HepG2 (cell line): Measurements from ENCODE around the gene DDAH2. TPM values are rescaled to one million over a fixed set of nuclear protein-coding genes. Genes with fewer than 3 reads are reported as not detected.

Source experiments
- ARNTL ChIP-seq: sonication (generic); formaldehyde crosslinking; IDR thresholded peaks from 2 replicates; pipeline ENCODE4 v1.4.0; 2020; ENCODE audit warnings: mild to moderate bottlenecking, missing genetic modification reagents
- CEBPB ChIP-seq: IDR thresholded peaks from 2 replicates; pipeline ENCODE4 v1.6.1; 2011; ENCODE audit warnings: low read depth, low read length, improper control_type of control experiment, borderline replicate concordance
- DNMT1 ChIP-seq: sonication (generic); formaldehyde crosslinking; IDR thresholded peaks from 2 replicates; pipeline ENCODE4 v1.5.1; 2020; ENCODE audit warnings: mild to moderate bottlenecking, missing genetic modification reagents
- ELF3 ChIP-seq: IDR thresholded peaks from 2 replicates; pipeline ENCODE4 v1.6.1; 2016; ENCODE audit warnings: missing genetic modification reagents, missing compliant biosample characterization
- FOXO4 ChIP-seq: sonication (generic); formaldehyde crosslinking; conservative IDR thresholded peaks from 2 replicates; pipeline ENCODE4 v1.8.1; 2023; ENCODE audit warnings: missing genetic modification reagents
- GFI1 ChIP-seq: sonication (generic); formaldehyde crosslinking; IDR thresholded peaks from 2 replicates; pipeline ENCODE4 v1.5.0; 2020; ENCODE audit warnings: missing genetic modification reagents, mild to moderate bottlenecking, borderline replicate concordance
- GTF2F1 ChIP-seq: fragments of 150-350 bp; IDR thresholded peaks from 2 replicates; pipeline ENCODE4 v1.6.1; 2014; ENCODE audit warnings: low read length
- HOXD1 ChIP-seq: sonication (generic); formaldehyde crosslinking; IDR thresholded peaks from 2 replicates; pipeline ENCODE4 v1.5.0; 2020; ENCODE audit warnings: missing genetic modification reagents
- MAZ ChIP-seq, 2 experiments: sonication (generic) in 1 of 2; formaldehyde crosslinking in 1 of 2; IDR thresholded peaks; 2 replicates each; pipeline versions ENCODE4 v1.5.0 to v1.6.1; 2012 to 2020; ENCODE audit warnings: low read depth in 2 of 2, mild to moderate bottlenecking in 2 of 2, borderline replicate concordance in 1 of 2, improper control_type of control experiment in 1 of 2, low read length in 1 of 2, missing genetic modification reagents in 1 of 2, moderate library complexity in 1 of 2
- MTF1 ChIP-seq: sonication (generic); formaldehyde crosslinking; IDR thresholded peaks from 2 replicates; pipeline ENCODE4 v1.5.0; 2020; ENCODE audit warnings: missing genetic modification reagents
- MYNN ChIP-seq: sonication (generic); formaldehyde crosslinking; IDR thresholded peaks from 2 replicates; pipeline ENCODE4 v1.4.0; 2020; ENCODE audit warnings: mild to moderate bottlenecking, low read depth, missing genetic modification reagents
- MZF1 ChIP-seq: sonication (generic); formaldehyde crosslinking; IDR thresholded peaks from 2 replicates; pipeline ENCODE4 v1.8.1; 2023; ENCODE audit warnings: mild to moderate bottlenecking, missing genetic modification reagents, borderline replicate concordance
- NR2F6 ChIP-seq, 2 experiments: IDR thresholded peaks; 2 replicates each; pipeline ENCODE4 v1.6.1; 2016; ENCODE audit warnings: antibody characterized with exemption in 1 of 2, mild to moderate bottlenecking in 1 of 2
- PAF1 ChIP-seq: IDR thresholded peaks from 2 replicates; pipeline ENCODE4 v1.6.1; 2016; ENCODE audit warnings: missing genetic modification reagents, missing compliant biosample characterization
- PCBP1 ChIP-seq: fragments of 200-400 bp; formaldehyde crosslinking; IDR thresholded peaks from 2 replicates; pipeline ENCODE4 v1.6.1; 2017; ENCODE audit warnings: mild to moderate bottlenecking, low read depth, low read length, borderline replicate concordance
- POLR2AphosphoS2 ChIP-seq: IDR thresholded peaks from 2 replicates; pipeline ENCODE4 v1.6.1; 2011; ENCODE audit warnings: low read depth, low read length, improper control_type of control experiment
- RBAK ChIP-seq: sonication (generic); formaldehyde crosslinking; IDR thresholded peaks from 2 replicates; pipeline ENCODE4 v1.5.1; 2020; ENCODE audit warnings: mild to moderate bottlenecking, missing genetic modification reagents
- SALL2 ChIP-seq: sonication (generic); formaldehyde crosslinking; IDR thresholded peaks from 2 replicates; pipeline ENCODE4 v1.8.1; 2023; ENCODE audit warnings: mild to moderate bottlenecking, missing genetic modification reagents, inconsistent platforms
- SRF ChIP-seq: IDR thresholded peaks from 2 replicates; pipeline ENCODE4 v1.6.1; 2011; ENCODE audit warnings: mild to moderate bottlenecking, low read depth, low read length, moderate library complexity
- TMF1 ChIP-seq: sonication (generic); formaldehyde crosslinking; IDR thresholded peaks from 2 replicates; pipeline ENCODE4 v1.8.1; 2022; ENCODE audit warnings: low read depth, missing genetic modification reagents
- ZMAT3 ChIP-seq: sonication (generic); formaldehyde crosslinking; conservative IDR thresholded peaks from 2 replicates; pipeline ENCODE4 v1.7.0; 2021; ENCODE audit warnings: missing genetic modification reagents
- ZMYM3 ChIP-seq: sonication (generic); formaldehyde crosslinking; IDR thresholded peaks from 2 replicates; pipeline ENCODE4 v1.5.1; 2020; ENCODE audit warnings: mild to moderate bottlenecking, missing genetic modification reagents
- ZNF121 ChIP-seq: sonication (generic); formaldehyde crosslinking; IDR thresholded peaks from 2 replicates; pipeline ENCODE4 v1.5.0; 2020; ENCODE audit warnings: mild to moderate bottlenecking, missing genetic modification reagents
- ZNF235 ChIP-seq: sonication (generic); formaldehyde crosslinking; IDR thresholded peaks from 2 replicates; pipeline ENCODE4 v1.8.1; 2023; ENCODE audit warnings: mild to moderate bottlenecking, missing genetic modification reagents, borderline replicate concordance
- ZNF460 ChIP-seq: sonication (generic); formaldehyde crosslinking; IDR thresholded peaks from 2 replicates; pipeline ENCODE4 v1.5.1; 2020; ENCODE audit warnings: missing genetic modification reagents, mild to moderate bottlenecking, borderline replicate concordance
- ZNF598 ChIP-seq: sonication (generic); formaldehyde crosslinking; IDR thresholded peaks from 2 replicates; pipeline ENCODE4 v1.5.1; 2020; ENCODE audit warnings: mild to moderate bottlenecking, missing genetic modification reagents, borderline replicate concordance
- ZNF607 ChIP-seq: sonication (generic); formaldehyde crosslinking; IDR thresholded peaks from 2 replicates; pipeline ENCODE4 v1.5.1; 2020; ENCODE audit warnings: missing genetic modification reagents, mild to moderate bottlenecking, borderline replicate concordance
- ZNF878 ChIP-seq: sonication (generic); formaldehyde crosslinking; IDR thresholded peaks from 2 replicates; pipeline ENCODE4 v1.8.1; 2023; ENCODE audit warnings: mild to moderate bottlenecking, missing genetic modification reagents, moderate library complexity
- polyA plus RNA-seq, 8 experiments: library from polyadenylated mRNA; depleted of rRNA in 3 of 8; stranded (reverse) in 7 of 8; unstranded in 1 of 8; fragments of >200 nt; fragmentation: Illumina TruSeq in 4 of 8; extraction: Trizol in 4 of 8; gene quantifications; 2 replicates each; pipeline versions ENCODE4 v1.2.1 to v1.2.3, GENCODE V29; 2011 to 2016; ENCODE audit warnings: low read depth in 4 of 8, missing spikeins in 1 of 8, mixed read lengths in 1 of 8; ENCODE audit not compliant: insufficient read depth in 1 of 8
- total RNA-seq, 5 experiments: library from RNA; depleted of rRNA; stranded (reverse); fragments of >200 nt; fragmentation: Illumina TruSeq; extraction: Trizol; gene quantifications; 2 replicates each; pipeline ENCODE4 v1.2.3, GENCODE V29; 2016; ENCODE audit warnings: low read depth in 1 of 5

DDAH2 gene
- total and polyA plus RNA-seq, 2 of the 13 experiments (the other 11 are each of a cell fraction or from before 2014, with no cell fraction given) = 16.4 to 21.1 TPM

- peak; percentile 34; the same call in 1 of the 2 replicates for TF ChIP-seq MAZ (IDR thresholded peaks at IDR 0.05; ENCODE audit: borderline replicate concordance, low read depth, low read length)
- TF ChIP-seq MAZ (CRISPR knock-in tag; IDR thresholded peaks at IDR 0.05; ENCODE audit: low read depth) = peak; percentile 79
- TF ChIP-seq ZNF235 (CRISPR knock-in tag) = peak; percentile 81; the same call in 1 of the 2 replicates
- TF ChIP-seq PAF1 (CRISPR knock-in tag) = no peak
- no peak for TF ChIP-seq ZNF460 (CRISPR knock-in tag)
- no peak; the same call in 1 of the 2 replicates for TF ChIP-seq ZMAT3 (CRISPR knock-in tag)
- peak; percentile 85 for TF ChIP-seq ELF3 (CRISPR knock-in tag)
- no peak for TF ChIP-seq SALL2 (CRISPR knock-in tag)
- TF ChIP-seq TMF1 (CRISPR knock-in tag) = peak; percentile 83
- TF ChIP-seq DNMT1 = 0 out of 2 replicates have a peak, but pooled peaks have one; percentile 57
- no peak for TF ChIP-seq ZNF878
- no peak for TF ChIP-seq MZF1 (CRISPR knock-in tag)
- TF ChIP-seq SRF = no peak
- TF ChIP-seq POLR2AphosphoS2 = no peak
- peak; percentile 69; the same call in 1 of the 2 replicates for TF ChIP-seq NR2F6 (IDR thresholded peaks at IDR 0.05)
- TF ChIP-seq NR2F6 (CRISPR knock-in tag; IDR thresholded peaks at IDR 0.05) = peak; percentile 76
- TF ChIP-seq GFI1 (CRISPR knock-in tag) = peak; percentile 92
- peak; percentile 30; the same call in 1 of the 2 replicates for TF ChIP-seq ZNF607
- peak; percentile 96 for TF ChIP-seq CEBPB
- TF ChIP-seq HOXD1 (CRISPR knock-in tag) = peak; percentile 95
- peak; percentile 82; the same call in 1 of the 2 replicates for TF ChIP-seq MYNN (CRISPR knock-in tag)
- TF ChIP-seq ARNTL (CRISPR knock-in tag) = 0 out of 2 replicates have a peak, but pooled peaks have one; percentile 14
- TF ChIP-seq ZMYM3 (CRISPR knock-in tag) = no peak
- TF ChIP-seq FOXO4 (CRISPR knock-in tag) = 0 out of 2 replicates have a peak, but pooled peaks have one; percentile 45
- TF ChIP-seq ZNF598 (CRISPR knock-in tag) = 0 out of 2 replicates have a peak, but pooled peaks have one; percentile 15
- TF ChIP-seq RBAK = no peak
- no peak for TF ChIP-seq MTF1
- TF ChIP-seq PCBP1 = no peak
- no peak for TF ChIP-seq GTF2F1
- no peak for TF ChIP-seq ZNF121
These were observed 9.2 kb upstream of the DDAH2 start (continued) for GRCh38 chr6:31737991-31738979.
